Stimulated activated effector memory CD8-positive, alpha-beta T cell treated with anti-CD3 and anti-CD28 coated beads, Interleukin-12 subunit alpha, Interleukin-12 subunit beta, amount 100 ng/mL, for 72 hours (primary cell): ENCODE measurements around the gene ABR.
A peak's percentile ranks its signal among the peaks of the same experiment; 100 is the strongest.
"Not testable (repeated sequence)": the region's sequence is repeated elsewhere in the genome, so short reads cannot be mapped to it uniquely, and the experiment has no call there.

Source experiments
- ATAC-seq: fragments of 150-1000 bp; cut with Tn5 transposase; 2 replicates; pipeline ENCODE4 v1.10.0; 2021
- DNase-seq, 2 donors: peaks; one replicate each; pipeline ENCODE4 v3.0.0; 2021 to 2022; ENCODE audit warnings: low spot score in 2 of 2
- H3K27ac Mint-ChIP-seq: one replicate; pipeline ENCODE4 v1.8.0; 2022; ENCODE audit warnings: mild to moderate bottlenecking, mixed read lengths
- H3K36me3 Mint-ChIP-seq: one replicate; pipeline ENCODE4 v1.8.0; 2022; ENCODE audit warnings: mild to moderate bottlenecking, mixed read lengths
- H3K4me1 Mint-ChIP-seq: one replicate; pipeline ENCODE4 v1.8.0; 2022; ENCODE audit warnings: mixed read lengths
- H3K4me3 Mint-ChIP-seq: one replicate; pipeline ENCODE4 v1.8.0; 2022; ENCODE audit warnings: mild to moderate bottlenecking, mixed read lengths
- H3K9me3 Mint-ChIP-seq: one replicate; pipeline ENCODE4 v1.8.0; 2022; ENCODE audit warnings: mixed read lengths

ABR gene

DNA sequence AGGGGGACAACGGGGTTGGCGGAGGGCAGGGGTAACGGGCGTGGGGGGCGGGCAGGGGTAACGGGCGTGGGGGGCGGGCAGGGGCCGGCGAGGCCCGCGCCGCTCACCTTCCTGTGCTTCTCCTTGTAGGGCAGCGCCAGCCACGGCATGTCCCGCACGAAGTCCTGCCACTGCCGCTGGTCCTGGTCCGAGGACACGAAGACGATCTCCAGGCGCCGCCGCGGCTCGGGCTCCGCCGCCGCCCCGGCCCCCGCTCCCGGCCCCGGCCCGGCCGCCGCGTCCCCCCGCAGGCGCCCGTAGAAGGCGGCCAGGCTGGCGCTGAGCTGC, 200.6 kb downstream of the ABR start:
- no peaks in the 10 kb centered on the region for H3K36me3 Mint-ChIP-seq
- peak overlapping the region; percentile 74 for H3K4me3 Mint-ChIP-seq
- no peaks in the 10 kb centered on the region for H3K9me3 Mint-ChIP-seq
- no peak for DNase-seq
- peaks cover 20% of the 10 kb centered on the region for H3K4me1 Mint-ChIP-seq
- no peak overlapping the region for H3K27ac Mint-ChIP-seq
- ATAC-seq: peak; percentile 39

DNA sequence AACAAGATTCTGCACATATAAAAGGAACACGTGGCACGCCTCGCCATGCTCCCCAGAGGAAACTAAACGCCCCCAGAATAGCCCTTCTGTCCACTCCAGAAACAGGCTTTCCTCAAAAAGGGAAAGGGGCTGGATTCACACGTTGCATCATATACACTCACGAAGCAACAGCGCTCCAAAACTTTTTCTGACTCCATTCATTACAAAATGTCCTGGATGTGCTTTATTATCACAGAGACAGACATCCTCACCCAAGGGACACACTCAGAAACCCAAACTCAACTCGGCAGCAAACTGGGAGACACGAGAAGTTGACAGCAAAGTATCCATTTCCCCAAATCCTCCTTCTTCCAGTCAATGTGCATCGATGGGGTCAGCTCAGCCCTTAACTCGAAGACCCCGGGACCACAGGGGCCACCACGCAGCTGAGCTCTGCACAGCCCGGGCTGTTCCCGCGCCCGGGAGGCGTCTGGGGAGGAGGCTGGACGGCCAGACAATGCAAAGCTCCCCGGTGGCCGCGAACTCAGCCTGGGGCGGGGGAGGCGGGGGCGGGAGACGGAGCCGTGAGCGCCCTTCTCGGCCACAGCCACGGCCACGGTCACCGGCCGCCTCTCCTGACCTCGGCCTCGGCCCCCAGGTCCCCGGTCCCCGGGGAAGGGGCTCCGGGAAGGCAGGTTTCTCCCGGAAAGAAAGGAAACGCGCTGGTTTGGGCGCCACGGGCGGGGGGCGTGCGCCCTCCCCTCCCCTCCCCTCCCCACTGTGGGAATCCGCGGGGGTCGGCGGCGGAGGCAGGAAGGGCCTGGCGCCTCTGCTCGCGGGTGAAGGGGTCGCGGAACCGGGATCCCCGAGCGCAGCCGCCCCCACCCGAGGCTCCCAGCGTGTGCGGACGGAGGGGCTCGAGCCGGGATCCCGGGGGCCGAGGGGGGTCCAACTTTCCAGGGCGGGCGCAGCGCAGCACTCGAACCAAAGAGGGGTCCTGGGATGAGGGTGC, 201.4 kb downstream of the ABR start:
- H3K9me3 Mint-ChIP-seq: no peaks in the 10 kb centered on the region
- ATAC-seq (no peak), DNase-seq (no peak)
- peaks cover 20% of the 10 kb centered on the region for H3K4me1 Mint-ChIP-seq
- H3K36me3 Mint-ChIP-seq: no peaks in the 10 kb centered on the region
- H3K27ac Mint-ChIP-seq: no peak overlapping the region
- peak overlapping the region; percentile 74 for H3K4me3 Mint-ChIP-seq

- no peaks in the 10 kb centered on the region for H3K9me3 Mint-ChIP-seq
- H3K36me3 Mint-ChIP-seq: no peaks in the 10 kb centered on the region
- no peak for DNase-seq
- no peak overlapping the region for H3K4me3 Mint-ChIP-seq
- ATAC-seq: no peak
- H3K27ac Mint-ChIP-seq: no peak overlapping the region
- H3K4me1 Mint-ChIP-seq: peaks cover 20% of the 10 kb centered on the region
These were observed 202.6 kb downstream of the ABR start for GRCh38 chr17:977166-977565.

DNA sequence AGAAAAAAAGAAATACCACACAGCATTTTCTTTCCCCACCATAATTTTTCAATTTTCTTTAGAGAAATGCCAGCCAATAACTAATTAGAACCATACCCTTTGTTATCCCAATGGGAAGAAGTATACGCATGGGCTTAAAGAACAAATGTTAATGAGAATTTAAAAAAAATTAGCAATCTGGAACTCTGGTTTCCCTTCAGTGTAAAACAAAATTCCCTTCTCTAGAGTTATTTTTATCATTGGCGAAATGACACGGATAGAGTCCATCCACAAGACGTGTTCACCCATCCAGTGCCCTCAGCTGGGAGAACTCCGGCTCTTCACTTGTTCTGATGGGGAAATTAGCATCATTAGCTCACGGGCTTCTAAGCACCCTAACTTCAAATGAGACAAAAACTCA, 203.5 kb downstream of the ABR start:
- Mint-ChIP-seq H3K9me3 (no peaks in the 10 kb centered on the region), H3K4me1 (peaks cover 20% of the 10 kb centered on the region), H3K36me3 (no peaks in the 10 kb centered on the region), H3K27ac (no peak overlapping the region), H3K4me3 (no peak overlapping the region)
- ATAC-seq (no peak), DNase-seq (no peak)

GRCh38 chr17:975371-975915, 204.3 kb downstream of the ABR start:
- H3K36me3 Mint-ChIP-seq: no peaks in the 10 kb centered on the region
- no peak overlapping the region for H3K27ac Mint-ChIP-seq
- H3K9me3 Mint-ChIP-seq: no peaks in the 10 kb centered on the region
- no peak overlapping the region for H3K4me3 Mint-ChIP-seq
- ATAC-seq (no peak), DNase-seq (no peak)
- peaks cover 13% of the 10 kb centered on the region for H3K4me1 Mint-ChIP-seq

DNA sequence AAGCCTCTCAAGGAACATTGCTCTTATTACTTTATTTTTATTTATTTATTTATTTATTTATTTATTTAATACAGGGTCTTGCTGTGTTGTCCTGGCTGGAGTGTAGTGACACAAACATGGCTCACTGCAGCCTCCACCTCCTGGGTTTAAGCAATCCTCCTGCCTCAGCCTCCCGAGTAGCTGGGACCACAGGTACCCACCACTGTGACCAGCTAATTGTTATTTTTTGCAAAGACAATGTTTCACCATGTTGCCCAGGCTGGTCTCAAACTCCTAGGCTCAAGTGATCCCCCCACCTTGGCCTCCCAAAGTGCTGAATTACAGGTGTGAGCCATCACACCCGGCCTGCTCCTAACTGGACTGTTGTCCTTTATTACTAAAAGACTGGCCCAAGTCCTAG, 205.0 kb downstream of the ABR start:
- not testable (repeated sequence) for H3K36me3 Mint-ChIP-seq, H3K4me1 Mint-ChIP-seq, DNase-seq, H3K9me3 Mint-ChIP-seq, H3K4me3 Mint-ChIP-seq, ATAC-seq, H3K27ac Mint-ChIP-seq

- peaks cover 2% of the 10 kb centered on the region for H3K4me1 Mint-ChIP-seq
These were observed 206.7 kb downstream of the ABR start for GRCh38 chr17:973053-973452.

GRCh38 chr17:971861-972260, 207.9 kb downstream of the ABR start:
- DNase-seq, H3K36me3 Mint-ChIP-seq, H3K27ac Mint-ChIP-seq, ATAC-seq, H3K4me3 Mint-ChIP-seq, H3K9me3 Mint-ChIP-seq, H3K4me1 Mint-ChIP-seq: not testable (repeated sequence)

More at GRCh38 chr17:973053-973452, 206.7 kb downstream of the ABR start:
- H3K4me3 Mint-ChIP-seq: no peak overlapping the region
- no peak for ATAC-seq
- no peaks in the 10 kb centered on the region for H3K36me3 Mint-ChIP-seq
- H3K9me3 Mint-ChIP-seq: no peaks in the 10 kb centered on the region
- DNase-seq: no peak
- no peak overlapping the region for H3K27ac Mint-ChIP-seq

GRCh38 chr17:970364-970763, 209.4 kb downstream of the ABR start:
- Mint-ChIP-seq H3K4me3 (no peak overlapping the region), H3K36me3 (no peaks in the 10 kb centered on the region), H3K4me1 (no peaks in the 10 kb centered on the region), H3K27ac (no peak overlapping the region), H3K9me3 (no peaks in the 10 kb centered on the region)
- ATAC-seq (no peak), DNase-seq (no peak)

GRCh38 chr17:969811-970355, 209.9 kb downstream of the ABR start:
- DNase-seq (no peak), ATAC-seq (no peak)
- no peak overlapping the region for H3K27ac Mint-ChIP-seq
- no peak overlapping the region for H3K4me3 Mint-ChIP-seq
- H3K36me3 Mint-ChIP-seq: no peaks in the 10 kb centered on the region
- no peaks in the 10 kb centered on the region for H3K9me3 Mint-ChIP-seq
- no peaks in the 10 kb centered on the region for H3K4me1 Mint-ChIP-seq

DNA sequence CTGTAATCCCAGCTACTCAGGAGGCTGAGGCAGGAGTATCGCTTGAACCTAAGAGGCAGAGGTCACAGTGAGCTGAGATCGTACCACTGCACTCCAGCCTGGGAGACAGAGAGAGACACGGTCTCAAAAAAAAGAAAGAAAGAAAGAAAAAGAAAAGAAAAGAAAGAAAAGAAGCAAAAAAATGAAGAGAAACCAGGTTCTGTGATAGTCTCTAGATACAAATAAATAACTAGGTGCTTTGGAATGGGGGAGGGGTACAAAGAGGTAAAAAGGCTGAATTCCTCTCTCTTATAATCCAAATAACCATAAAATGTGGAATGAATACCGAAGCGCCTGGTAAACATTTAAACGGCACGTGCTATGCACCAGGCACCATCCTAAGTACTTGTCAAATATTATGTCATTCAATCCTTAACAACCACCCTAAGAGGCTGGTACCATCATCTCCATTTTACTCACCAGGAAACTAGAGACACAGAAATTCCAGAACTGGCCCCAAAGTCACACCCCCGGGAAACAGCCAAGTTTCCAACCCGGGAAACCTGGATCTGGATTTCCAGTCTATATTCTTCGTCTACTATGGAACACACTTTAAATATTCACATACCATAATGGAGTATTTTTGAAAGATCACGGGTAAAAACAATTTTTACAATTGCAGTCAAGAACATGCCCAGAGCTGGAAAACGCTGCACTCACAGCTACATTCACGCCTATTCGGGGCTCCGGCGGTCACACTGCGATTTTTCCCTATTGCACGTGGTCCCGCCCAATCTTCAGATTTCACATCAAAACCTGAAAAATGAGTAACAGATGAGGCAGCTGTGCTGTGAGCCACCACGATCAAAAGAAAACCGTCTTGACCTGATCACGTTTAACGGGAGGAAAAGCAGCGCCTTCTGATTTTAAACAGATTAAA, 210.7 kb downstream of the ABR start:
- DNase-seq: no peak
- Mint-ChIP-seq H3K27ac (no peak overlapping the region), H3K4me3 (no peak overlapping the region), H3K9me3 (no peaks in the 10 kb centered on the region), H3K4me1 (no peaks in the 10 kb centered on the region), H3K36me3 (no peaks in the 10 kb centered on the region)
- ATAC-seq: no peak

- no peak overlapping the region for H3K4me3 Mint-ChIP-seq
- H3K4me1 Mint-ChIP-seq: no peaks in the 10 kb centered on the region
- ATAC-seq (no peak), DNase-seq (no peak)
- H3K9me3 Mint-ChIP-seq: no peaks in the 10 kb centered on the region
- no peaks in the 10 kb centered on the region for H3K36me3 Mint-ChIP-seq
- H3K27ac Mint-ChIP-seq: no peak overlapping the region
These were observed 212.7 kb downstream of the ABR start for GRCh38 chr17:967122-967521.

DNA sequence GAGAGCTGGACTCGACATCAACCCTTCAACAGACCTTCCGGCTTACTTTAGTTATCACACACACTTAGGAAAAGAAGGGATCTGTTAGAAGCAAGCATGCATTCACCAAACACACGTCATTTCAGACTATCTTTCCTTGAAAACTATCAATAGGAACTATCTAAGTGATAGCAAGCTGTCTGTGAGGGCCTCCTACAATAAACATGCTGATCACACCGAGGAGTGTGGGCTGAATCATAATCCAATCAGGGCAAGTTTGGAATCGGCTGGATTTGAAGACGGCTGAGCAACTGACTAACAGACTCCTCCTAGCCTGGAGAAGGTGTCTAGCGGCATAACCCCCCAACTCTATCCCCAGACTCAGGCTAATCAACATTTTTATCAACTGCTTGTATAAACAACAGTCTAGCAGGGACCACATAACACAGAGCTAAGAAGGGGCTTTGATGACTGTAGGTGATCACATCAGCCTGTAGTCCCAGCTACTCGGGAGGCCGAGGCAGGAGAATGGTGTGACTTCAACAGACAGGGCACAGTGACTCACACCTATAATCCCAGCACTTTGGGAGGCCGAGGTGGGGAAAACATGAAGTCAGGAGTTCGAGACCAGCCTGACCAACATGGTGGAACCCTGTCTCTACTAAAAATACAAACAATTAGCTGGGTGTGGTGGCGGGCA, 214.3 kb downstream of the ABR start:
- no peak for ATAC-seq

GRCh38 chr17:964876-965275, 214.9 kb downstream of the ABR start:
- Mint-ChIP-seq H3K36me3 (no peaks in the 10 kb centered on the region), H3K4me3 (no peak overlapping the region), H3K9me3 (no peaks in the 10 kb centered on the region), H3K4me1 (no peaks in the 10 kb centered on the region), H3K27ac (no peak overlapping the region)
- DNase-seq (no peak), ATAC-seq (no peak)

More for the DNA sequence above, 214.3 kb downstream of the ABR start:
- Mint-ChIP-seq H3K36me3 (no peaks in the 10 kb centered on the region), H3K27ac (no peak overlapping the region), H3K4me1 (no peaks in the 10 kb centered on the region), H3K9me3 (no peaks in the 10 kb centered on the region), H3K4me3 (no peak overlapping the region)
- DNase-seq: no peak

DNA sequence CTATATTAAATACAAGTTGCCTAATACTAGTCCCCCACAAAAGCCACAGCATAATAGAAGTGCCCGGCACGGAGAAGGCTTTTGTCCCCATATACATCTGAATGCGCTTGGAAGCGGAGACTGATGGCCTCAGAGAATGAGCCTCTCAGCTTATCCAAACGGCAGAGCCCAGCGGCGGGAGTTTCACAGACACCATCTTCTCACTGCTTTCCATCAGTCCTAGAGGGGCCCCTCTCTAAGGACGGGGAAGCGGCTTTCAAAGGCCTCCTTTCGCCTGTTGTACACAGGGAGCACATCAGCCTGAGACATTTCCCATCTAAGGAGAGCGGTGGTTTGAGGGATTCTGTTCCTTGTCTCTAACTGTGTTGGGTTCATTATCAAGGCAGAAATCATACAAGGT, 217.1 kb downstream of the ABR start:
- Mint-ChIP-seq H3K36me3 (no peaks in the 10 kb centered on the region), H3K27ac (no peak overlapping the region), H3K4me3 (no peak overlapping the region), H3K9me3 (no peaks in the 10 kb centered on the region), H3K4me1 (no peaks in the 10 kb centered on the region)
- DNase-seq (no peak), ATAC-seq (no peak)
